Stomach (tissue), 9 donors: ENCODE results near the gene SMAD2. TPM values are rescaled to one million over a fixed set of nuclear protein-coding genes. Genes with fewer than 3 reads are reported as not detected.

Source experiments
- DNase-seq, 2 donors: peaks; one replicate each; pipeline versions ENCODE4 v3.0.0 to v3.0.0-alpha.2; 2013 to 2019
- H3K27ac ChIP-seq, 5 donors: fragments of 200-600 bp in 4 of 5; sonication (generic) in 4 of 5; one replicate each; pipeline ENCODE4 v1.5.1; 2013 to 2019; ENCODE audit warnings: mild to moderate bottlenecking in 1 of 5, moderate library complexity in 1 of 5
- H3K27me3 ChIP-seq, 3 donors: fragments of 200-600 bp; sonication (generic); one replicate each; pipeline ENCODE4 v1.5.1; 2017 to 2019; ENCODE audit warnings: mixed run types in 1 of 3
- H3K36me3 ChIP-seq, 4 donors: fragments of 200-600 bp; sonication (generic); 1 replicate in 3 of 4; 2 replicates in 1 of 4; pipeline ENCODE4 v1.5.1; 2016 to 2019
- H3K4me1 ChIP-seq, 4 donors: fragments of 200-600 bp; sonication (generic); one replicate each; pipeline ENCODE4 v1.5.1; 2016 to 2019
- H3K4me3 ChIP-seq, 4 donors: fragments of 200-600 bp; sonication (generic) in 3 of 4; one replicate each; pipeline ENCODE4 v1.5.1; 2016 to 2019; ENCODE audit warnings: mild to moderate bottlenecking in 1 of 4
- H3K9me3 ChIP-seq, 4 donors: fragments of 200-600 bp; sonication (generic); one replicate each; pipeline ENCODE4 v1.5.1; 2016 to 2019
- EP300 ChIP-seq: sonication (generic); formaldehyde crosslinking; IDR thresholded peaks from one replicate; pipeline ENCODE4 v1.6.1; 2017; ENCODE audit warnings: antibody characterized with exemption
- POLR2A ChIP-seq, 4 donors: fragments of 450-650 bp; IDR thresholded peaks; one replicate each; pipeline ENCODE4 v1.6.1; 2016; ENCODE audit warnings: antibody characterized with exemption in 4 of 4, control low read depth in 2 of 4, mild to moderate bottlenecking in 1 of 4, moderate library complexity in 1 of 4
- POLR2AphosphoS5 ChIP-seq, 3 donors: sonication (generic); formaldehyde crosslinking; IDR thresholded peaks; one replicate each; pipeline ENCODE4 v1.6.1; 2016; ENCODE audit warnings: antibody characterized with exemption in 3 of 3
- WGBS, 5 donors: extraction: QIAGEN DNeasy Blood & Tissue Kit in 3 of 5; methylation state at CpG; one replicate each; pipeline versions ENCODE4 v1.1.5 to v1.1.7; 2013 to 2018; 5-methylcytosine and 5-hydroxymethylcytosine counted together
- intact Hi-C: fragments of 100-400 bp; cut with DNase I; formaldehyde crosslinking; loops from one replicate; pipeline ENCODE4 v1.15.1; 2023; ENCODE audit warnings: low total_unique reads
- polyA plus RNA-seq, 3 donors: library from polyadenylated mRNA; stranded (reverse); fragments of 200-250 nt; gene quantifications; one replicate each; pipeline ENCODE4 v1.2.3, GENCODE V29; 2013
- total RNA-seq, 5 donors: library from RNA; depleted of rRNA; stranded (reverse); fragments of >200 nt; gene quantifications; one replicate each; pipeline versions ENCODE4 v1.1.0 to v1.2.3, GENCODE V29; 2014 to 2016
- TF ChIP-seq, protein P1 (sequence below), 7 experiments: fragments of 450-650 bp in 4 of 7; fragments of 200-600 bp in 3 of 7; sonication (generic) in 3 of 7; IDR thresholded peaks; one replicate each; pipeline ENCODE4 v1.5.1; 2016 to 2019; ENCODE audit warnings: antibody characterized with exemption in 7 of 7, control low read depth in 2 of 7, mild to moderate bottlenecking in 1 of 7
- donor health status: healthy with polysubstance abuse.
- donor health status: Bipolar disorder and iron deficiency.
- donor health status: healthy.

Gene SMAD2
- total and polyA plus RNA-seq, 8 donors = 18.9 to 233 (median 46.3) TPM

- Histone ChIP-seq H3K9me3 (no peaks in the 10 kb centered on the region), H3K36me3 (peaks cover 7 to 31% (median 23%) of the 10 kb centered on the region in 4 donors), H3K27ac (no peak overlapping the region), H3K4me1 (peaks cover 0 to 41% (median 19%) of the 10 kb centered on the region in 4 donors), H3K27me3 (no peaks in the 10 kb centered on the region), H3K4me3 (no peak overlapping the region)
- intact Hi-C loops = no loop called here
- WGBS, 5 donors = 72 to 77% (median 75%) methylated on average over 3 of the region's 3 CpGs
- TF ChIP-seq POLR2A (IDR thresholded peaks at IDR 0.05) = no peak
- TF ChIP-seq, protein P1, sequence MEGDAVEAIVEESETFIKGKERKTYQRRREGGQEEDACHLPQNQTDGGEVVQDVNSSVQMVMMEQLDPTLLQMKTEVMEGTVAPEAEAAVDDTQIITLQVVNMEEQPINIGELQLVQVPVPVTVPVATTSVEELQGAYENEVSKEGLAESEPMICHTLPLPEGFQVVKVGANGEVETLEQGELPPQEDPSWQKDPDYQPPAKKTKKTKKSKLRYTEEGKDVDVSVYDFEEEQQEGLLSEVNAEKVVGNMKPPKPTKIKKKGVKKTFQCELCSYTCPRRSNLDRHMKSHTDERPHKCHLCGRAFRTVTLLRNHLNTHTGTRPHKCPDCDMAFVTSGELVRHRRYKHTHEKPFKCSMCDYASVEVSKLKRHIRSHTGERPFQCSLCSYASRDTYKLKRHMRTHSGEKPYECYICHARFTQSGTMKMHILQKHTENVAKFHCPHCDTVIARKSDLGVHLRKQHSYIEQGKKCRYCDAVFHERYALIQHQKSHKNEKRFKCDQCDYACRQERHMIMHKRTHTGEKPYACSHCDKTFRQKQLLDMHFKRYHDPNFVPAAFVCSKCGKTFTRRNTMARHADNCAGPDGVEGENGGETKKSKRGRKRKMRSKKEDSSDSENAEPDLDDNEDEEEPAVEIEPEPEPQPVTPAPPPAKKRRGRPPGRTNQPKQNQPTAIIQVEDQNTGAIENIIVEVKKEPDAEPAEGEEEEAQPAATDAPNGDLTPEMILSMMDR (IDR thresholded peaks at IDR 0.05) = no peak
- TF ChIP-seq POLR2AphosphoS5 (IDR thresholded peaks at IDR 0.05) = no peak
- TF ChIP-seq EP300 = no peak
- no peak for DNase-seq
These were observed 59.2 kb downstream of the SMAD2 start for GRCh38 chr18:47871288-47871687.

DNA sequence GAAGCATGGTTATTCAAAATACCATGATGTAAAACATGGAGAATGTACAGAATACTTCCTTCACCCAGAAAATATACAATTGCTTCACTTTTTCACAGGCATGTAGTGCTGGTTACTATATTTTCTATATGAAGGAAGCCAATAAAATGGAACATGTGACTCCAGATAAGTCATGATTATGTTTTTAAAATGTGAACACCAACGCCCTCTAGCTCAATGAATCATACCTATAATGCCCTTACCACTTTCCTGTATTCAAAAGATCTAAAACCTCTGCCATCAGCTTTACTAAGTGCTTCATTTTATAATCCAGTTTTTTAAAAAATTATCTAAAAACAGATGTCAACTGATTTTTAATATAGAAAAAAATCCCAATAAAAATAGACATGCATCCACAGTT, 59.9 kb downstream of the SMAD2 start:
- peaks cover 0 to 41% (median 19%) of the 10 kb centered on the region in 4 donors for H3K4me1 ChIP-seq
- H3K9me3 ChIP-seq = no peaks in the 10 kb centered on the region
- intact Hi-C loops = no loop called here
- H3K36me3 ChIP-seq = peaks cover 7 to 34% (median 24%) of the 10 kb centered on the region in 4 donors
- TF ChIP-seq POLR2AphosphoS5 (IDR thresholded peaks at IDR 0.05) (no peak), POLR2A (IDR thresholded peaks at IDR 0.05) (no peak), EP300 (no peak)
- TF ChIP-seq, protein P1 (IDR thresholded peaks at IDR 0.05) = no peak
- 48 to 72% (median 59%) methylated on average over 1 of the region's 1 CpG for WGBS, 5 donors
- H3K4me3 ChIP-seq = no peak overlapping the region
- H3K27me3 ChIP-seq = no peaks in the 10 kb centered on the region
- DNase-seq = no peak
- no peak overlapping the region for H3K27ac ChIP-seq

DNA sequence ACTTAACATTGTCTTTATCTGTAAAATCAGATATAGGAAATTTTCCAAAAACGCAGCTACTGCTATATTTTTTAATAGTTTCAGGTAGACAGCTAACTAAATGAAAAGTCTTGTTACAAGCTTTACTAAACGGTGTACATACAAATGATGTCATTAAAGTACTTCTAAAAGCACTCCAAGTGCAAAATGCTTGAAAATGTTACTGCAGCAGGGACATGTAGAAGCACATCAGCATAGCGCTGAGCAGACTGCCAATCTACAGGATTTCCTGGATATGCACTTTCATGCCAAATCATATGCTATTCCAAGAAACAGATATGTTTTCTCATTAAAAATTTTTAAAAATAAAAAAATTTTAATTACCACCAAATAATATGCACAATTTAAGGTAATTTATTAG, 61.7 kb downstream of the SMAD2 start:
- Histone ChIP-seq H3K4me1 (peaks cover 0 to 28% (median 16%) of the 10 kb centered on the region in 4 donors), H3K4me3 (no peak overlapping the region), H3K27ac (no peak overlapping the region), H3K36me3 (peaks cover 7 to 51% (median 40%) of the 10 kb centered on the region in 4 donors), H3K27me3 (no peaks in the 10 kb centered on the region), H3K9me3 (no peaks in the 10 kb centered on the region)
- WGBS, 5 donors = 84 to 87% (median 85%) methylated on average over 3 of the region's 3 CpGs
- no peak for DNase-seq
- no peak for TF ChIP-seq EP300
- TF ChIP-seq POLR2A (IDR thresholded peaks at IDR 0.05) = no peak
- no peak for TF ChIP-seq POLR2AphosphoS5 (IDR thresholded peaks at IDR 0.05)
- TF ChIP-seq, protein P1 (IDR thresholded peaks at IDR 0.05) = no peak
- intact Hi-C loops = no loop called here

GRCh38 chr18:47865183-47865582, 65.3 kb downstream of the SMAD2 start:
- WGBS, 5 donors = 92 to 95% (median 94%) methylated on average over 3 of the region's 3 CpGs
- no peaks in the 10 kb centered on the region for H3K9me3 ChIP-seq
- H3K4me3 ChIP-seq = no peak overlapping the region
- no peaks in the 10 kb centered on the region for H3K4me1 ChIP-seq
- H3K27ac ChIP-seq = no peak overlapping the region
- no peaks in the 10 kb centered on the region for H3K27me3 ChIP-seq
- intact Hi-C loops = no loop called here
- peaks cover 7 to 73% (median 55%) of the 10 kb centered on the region in 4 donors for H3K36me3 ChIP-seq
- no peak for DNase-seq
- TF ChIP-seq, protein P1 (IDR thresholded peaks at IDR 0.05) = no peak
